ENCODE data around the gene HOXA10. TPM values are rescaled to one million over a fixed set of nuclear protein-coding genes. Genes with fewer than 3 reads are reported as not detected.

Gene HOXA10
- total RNA-seq, 4 donors from 2014 or later, result 4.7 to 8.9 (median 6.0) TPM

GRCh38 chr7:27146491-27147198 lies 27.5 kb downstream of the HOXA10 start:
- Histone ChIP-seq H3K36me3 (peaks cover 16% of the 10 kb centered on the region), H3K9me3 (no peaks in the 10 kb centered on the region), H3K27me3 (peaks cover 4% of the 10 kb centered on the region), H3K4me3 (peak overlapping the region; percentile 53), H3K27ac (peak overlapping the region; percentile 97), H3K4me1 (peaks cover 69% of the 10 kb centered on the region)
- TF ChIP-seq EP300 (IDR thresholded peaks at IDR 0.05) (no peak), CTCF (IDR thresholded peaks at IDR 0.05) (no peak), POLR2AphosphoS5 (IDR thresholded peaks at IDR 0.05) (no peak), POLR2A (IDR thresholded peaks at IDR 0.05) (no peak)
- DNase-seq (ENCODE audit: low spot score in 2 of 2), result no peak
- 77% methylated on average over 5 of the region's 5 CpGs for WGBS

DNA sequence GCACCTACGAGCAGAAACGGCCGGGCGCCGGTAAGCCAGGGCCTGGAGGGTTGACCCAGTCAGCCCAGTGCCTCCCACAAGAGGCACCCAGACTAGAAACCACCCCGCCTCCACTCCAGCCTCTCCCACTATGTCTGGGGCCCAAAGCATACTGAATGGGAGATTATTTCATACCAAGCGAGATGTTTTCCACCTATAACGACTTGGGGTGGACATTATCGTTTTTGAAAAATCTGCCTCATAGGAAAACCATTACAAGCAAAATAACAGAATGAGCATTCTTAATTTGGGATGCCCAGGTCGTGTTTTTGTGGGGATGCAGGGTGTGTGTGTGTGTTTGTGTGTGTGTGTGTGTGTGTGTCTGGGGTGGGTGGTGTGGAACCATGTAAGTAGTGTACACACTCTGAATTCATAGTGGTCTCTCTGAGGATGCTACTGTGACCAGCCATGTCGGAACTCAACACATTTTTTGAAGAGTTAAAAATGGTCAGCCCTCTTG lies 28.2 kb downstream of the HOXA10 start:
- Histone ChIP-seq H3K4me1 (peaks cover 62% of the 10 kb centered on the region), H3K9me3 (no peaks in the 10 kb centered on the region), H3K36me3 (peaks cover 16% of the 10 kb centered on the region), H3K27me3 (peaks cover 4% of the 10 kb centered on the region), H3K27ac (peak overlapping the region; percentile 97), H3K4me3 (peak overlapping the region; percentile 53)
- 66% methylated on average over 7 of the region's 11 CpGs for WGBS
- TF ChIP-seq POLR2A (IDR thresholded peaks at IDR 0.05), result no peak
- DNase-seq (ENCODE audit: low spot score in 2 of 2), result no peak

GRCh38 chr7:27145165-27145913 lies 28.8 kb downstream of the HOXA10 start:
- Histone ChIP-seq H3K9me3 (no peaks in the 10 kb centered on the region), H3K4me1 (peaks cover 57% of the 10 kb centered on the region), H3K27me3 (peaks cover 4% of the 10 kb centered on the region), H3K4me3 (peak overlapping the region; percentile 53), H3K27ac (peak overlapping the region; percentile 97), H3K36me3 (peaks cover 16% of the 10 kb centered on the region)
- WGBS, result 62% methylated on average over 37 of the region's 47 CpGs
- TF ChIP-seq POLR2A (IDR thresholded peaks at IDR 0.05) (no peak), EP300 (IDR thresholded peaks at IDR 0.05) (no peak), CTCF (IDR thresholded peaks at IDR 0.05) (no peak), POLR2AphosphoS5 (IDR thresholded peaks at IDR 0.05) (no peak)
- peak; percentile 66 to 77 for DNase-seq (ENCODE audit: low spot score in 2 of 2)

- peak in 1 of 2 donors; percentile 76 for DNase-seq (ENCODE audit: low spot score in 2 of 2)
- Histone ChIP-seq H3K4me1 (peaks cover 51% of the 10 kb centered on the region), H3K27me3 (peaks cover 4% of the 10 kb centered on the region), H3K27ac (peak overlapping the region; percentile 97), H3K36me3 (peaks cover 16% of the 10 kb centered on the region), H3K9me3 (no peaks in the 10 kb centered on the region), H3K4me3 (peak overlapping the region; percentile 53)
- TF ChIP-seq POLR2A (IDR thresholded peaks at IDR 0.05) (no peak), POLR2AphosphoS5 (IDR thresholded peaks at IDR 0.05) (no peak), EP300 (IDR thresholded peaks at IDR 0.05) (no peak), CTCF (IDR thresholded peaks at IDR 0.05) (no peak)
- WGBS, result 76% methylated on average over 27 of the region's 31 CpGs
Measured at GRCh38 chr7:27144781-27145164, 29.3 kb downstream of the HOXA10 start.

- Histone ChIP-seq H3K4me3 (peak overlapping the region; percentile 53), H3K36me3 (peaks cover 16% of the 10 kb centered on the region), H3K27me3 (peaks cover 4% of the 10 kb centered on the region), H3K9me3 (no peaks in the 10 kb centered on the region), H3K27ac (peak overlapping the region; percentile 97), H3K4me1 (peaks cover 45% of the 10 kb centered on the region)
- peak in 1 of 2 donors; percentile 77 for DNase-seq (ENCODE audit: low spot score in 2 of 2)
- WGBS, result 74% methylated on average over 40 of the region's 40 CpGs
- TF ChIP-seq CTCF (IDR thresholded peaks at IDR 0.05), result peak in 1 of 2 donors; percentile 56
- TF ChIP-seq POLR2AphosphoS5 (IDR thresholded peaks at IDR 0.05), result no peak
Measured at GRCh38 chr7:27143950-27144780, 30.0 kb downstream of the HOXA10 start.
